Lower lobe of right lung (tissue), 2 donors: Measurements from ENCODE around the gene HES3. TPM values are rescaled to one million over a fixed set of nuclear protein-coding genes. Genes with fewer than 3 reads are reported as not detected.
A peak's percentile ranks its signal among the peaks of the same experiment; 100 is the strongest.

Experiments
- ATAC-seq, 2 donors: fragments of 200-7000 bp; cut with Tn5 transposase; one replicate each; pipeline ENCODE4 v1.9.1; 2020 to 2022; ENCODE audit warnings: mild to moderate bottlenecking in 2 of 2, moderate library complexity in 2 of 2
- DNase-seq: peaks from one replicate; pipeline ENCODE4 v3.0.0-alpha.2; 2020
- H3K27ac ChIP-seq: fragments of 200-600 bp; one replicate; pipeline ENCODE4 v1.8.0; 2022
- H3K27me3 ChIP-seq: fragments of 200-600 bp; one replicate; pipeline ENCODE4 v1.8.0; 2022; ENCODE audit warnings: low read depth
- H3K36me3 ChIP-seq: fragments of 200-600 bp; one replicate; pipeline ENCODE4 v1.8.0; 2022; ENCODE audit warnings: mild to moderate bottlenecking
- H3K4me1 ChIP-seq: fragments of 200-600 bp; one replicate; pipeline ENCODE4 v1.8.0; 2022
- H3K4me3 ChIP-seq: fragments of 200-600 bp; one replicate; pipeline ENCODE4 v1.8.0; 2022; ENCODE audit warnings: mild to moderate bottlenecking
- H3K9me3 ChIP-seq: fragments of 200-600 bp; one replicate; pipeline ENCODE4 v1.8.0; 2022
- CTCF ChIP-seq: fragments of 200-600 bp; IDR thresholded peaks from one replicate; pipeline ENCODE4 v1.8.0; 2022; ENCODE audit warnings: antibody characterized with exemption, mild to moderate bottlenecking
- intact Hi-C: fragments of 100-400 bp; cut with DNase I; formaldehyde crosslinking; loops from one replicate; pipeline ENCODE4 v1.11.0; 2022
- total RNA-seq: library from RNA; stranded (reverse); fragmentation: NEBNext Ultra II Directional; extraction: Animal tissue kit (Norgen Biotek cat#: 25700); gene quantifications from one replicate; pipeline ENCODE4 v1.2.1, GENCODE V29; 2021
- donor health status: DM: no; HTN: yes; CAD: no; lungs with severe emphysema.

Gene HES3
- total RNA-seq, 1 donor from 2014 or later: not detected

DNA sequence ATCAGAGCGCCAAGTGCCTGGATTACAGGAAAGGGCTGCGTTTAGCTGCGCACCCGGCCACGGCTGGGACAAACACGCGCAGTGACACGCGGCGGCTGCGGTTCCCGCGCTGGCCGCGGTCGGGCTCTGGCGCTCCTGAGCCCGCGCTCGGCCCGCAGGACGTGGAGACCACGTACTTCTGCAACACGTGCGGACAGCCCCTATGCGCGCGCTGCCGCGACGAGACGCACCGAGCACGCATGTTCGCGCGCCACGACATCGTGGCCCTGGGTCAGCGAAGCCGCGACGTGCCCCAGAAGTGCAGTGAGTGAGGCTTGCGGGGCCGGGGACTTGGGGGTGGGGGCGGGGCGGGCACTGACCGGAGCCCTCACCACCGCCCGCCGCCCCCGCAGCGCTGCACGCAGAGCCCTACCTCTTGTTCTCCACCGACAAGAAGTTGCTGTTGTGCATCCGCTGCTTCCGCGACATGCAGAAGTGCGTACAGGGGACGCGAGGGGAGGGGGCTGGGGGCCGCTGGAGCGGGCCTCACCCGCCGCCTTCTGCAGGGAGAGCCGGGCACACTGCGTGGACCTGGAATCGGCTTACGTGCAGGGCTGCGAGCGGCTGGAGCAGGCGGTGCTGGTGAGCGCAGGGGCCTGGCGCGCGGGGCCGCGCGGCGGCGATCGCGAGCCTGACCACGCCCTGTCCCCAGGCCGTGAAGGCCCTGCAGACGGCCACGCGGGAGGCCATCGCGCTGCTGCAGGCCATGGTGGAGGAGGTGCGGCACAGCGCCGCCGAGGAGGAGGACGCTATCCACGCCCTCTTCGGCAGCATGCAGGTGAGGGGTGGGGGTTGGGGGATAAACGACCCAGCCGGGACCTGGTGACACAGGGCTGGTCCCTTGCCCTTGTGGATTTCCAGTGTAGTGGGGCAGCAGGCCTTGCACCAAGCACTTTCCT is 35.0 kb upstream of the HES3 start:
- ATAC-seq (peak; percentile 51 to 58), DNase-seq (peak; percentile 65)
- peaks cover 24% of the 10 kb centered on the region for H3K27me3 ChIP-seq
- no peak overlapping the region for H3K27ac ChIP-seq
- TF ChIP-seq CTCF: peak; percentile 46
- no peaks in the 10 kb centered on the region for H3K36me3 ChIP-seq
- no peaks in the 10 kb centered on the region for H3K9me3 ChIP-seq
- peaks cover 37% of the 10 kb centered on the region for H3K4me1 ChIP-seq
- peak overlapping the region; percentile 56 for H3K4me3 ChIP-seq
- intact Hi-C loops: no loop called here

DNA sequence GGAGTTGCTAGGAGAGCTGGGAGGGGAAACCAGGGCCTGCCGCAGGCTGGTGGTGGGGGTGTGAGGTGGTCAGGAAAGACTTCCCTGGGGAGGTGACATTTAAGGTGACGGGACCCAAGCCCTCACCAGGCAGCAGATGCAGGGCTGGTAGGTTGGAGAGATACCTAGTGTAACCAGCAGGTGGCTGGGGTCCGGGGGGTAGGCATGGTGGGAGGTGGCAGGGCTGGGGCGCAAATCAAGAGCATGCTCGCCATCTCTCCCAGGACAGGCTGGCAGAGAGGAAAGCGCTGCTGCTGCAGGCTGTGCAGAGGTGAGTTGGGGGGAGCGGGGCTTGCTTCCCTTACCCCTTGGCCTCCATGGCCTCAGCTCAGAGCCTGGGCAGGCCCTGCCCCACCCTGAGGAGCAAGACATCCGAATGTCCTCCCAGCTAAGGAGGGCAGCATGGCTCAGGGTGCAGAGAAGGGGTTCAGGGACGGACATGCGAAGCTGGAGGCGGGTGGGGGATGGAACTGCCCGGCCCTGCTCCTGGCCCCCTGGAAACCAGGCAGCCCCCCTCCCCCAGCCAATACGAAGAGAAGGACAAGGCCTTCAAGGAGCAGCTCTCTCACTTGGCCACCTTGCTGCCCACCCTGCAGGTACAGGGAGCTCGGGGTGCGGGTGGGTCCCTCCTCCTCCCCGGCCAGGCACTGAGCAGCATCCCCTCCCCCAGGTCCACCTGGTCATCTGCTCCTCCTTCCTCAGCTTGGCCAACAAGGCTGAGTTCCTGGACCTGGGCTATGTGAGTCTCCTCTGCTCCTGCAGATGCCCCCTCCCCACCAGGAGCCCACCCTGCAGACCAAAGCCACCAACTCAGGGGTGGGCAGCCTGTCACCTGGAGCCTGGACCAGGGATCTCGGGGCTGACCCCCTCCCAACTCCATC is 34.1 kb upstream of the HES3 start:
- intact Hi-C loops: no loop called here
- no peaks in the 10 kb centered on the region for H3K36me3 ChIP-seq

DNA sequence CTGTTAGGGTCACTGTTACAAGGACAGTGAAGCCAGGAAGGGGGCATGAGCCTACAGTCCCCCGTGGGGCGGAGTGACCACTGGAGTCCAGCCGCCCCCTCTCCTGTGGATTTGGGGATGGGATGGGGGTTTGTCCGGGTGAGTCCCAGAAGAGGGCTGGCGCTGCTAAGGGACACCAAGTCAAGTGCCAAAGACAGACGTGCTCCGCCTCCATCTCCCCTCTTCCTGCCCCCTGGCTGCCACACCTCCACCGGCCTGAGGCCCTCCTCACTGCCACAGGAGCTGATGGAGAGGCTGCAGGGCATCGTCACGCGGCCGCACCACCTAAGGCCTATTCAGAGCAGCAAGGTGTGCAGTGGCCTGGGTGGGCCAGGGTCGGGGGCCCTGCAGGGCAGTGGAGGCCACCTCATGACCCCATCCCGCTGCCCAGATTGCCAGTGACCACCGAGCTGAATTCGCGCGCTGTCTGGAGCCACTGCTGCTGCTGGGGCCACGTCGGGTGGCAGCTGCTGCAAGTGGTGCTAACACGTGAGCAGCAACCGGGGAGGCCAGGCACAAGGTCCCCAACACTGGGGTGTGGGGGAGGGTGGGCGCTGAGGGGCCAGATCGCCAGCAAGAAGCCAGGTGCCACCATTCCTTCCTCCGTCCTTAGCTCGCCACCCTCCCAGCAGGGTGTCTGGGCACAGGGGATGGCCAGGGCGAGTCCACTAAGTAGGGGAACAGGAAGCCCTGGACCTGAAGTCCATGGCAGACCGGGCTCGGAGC is 33.2 kb upstream of the HES3 start:
- H3K27ac ChIP-seq: no peak overlapping the region
- peaks cover 26% of the 10 kb centered on the region for H3K4me1 ChIP-seq
- no peaks in the 10 kb centered on the region for H3K9me3 ChIP-seq
- no peak for TF ChIP-seq CTCF
- intact Hi-C loops: no loop called here
- no peak overlapping the region for H3K4me3 ChIP-seq
- peaks cover 20% of the 10 kb centered on the region for H3K27me3 ChIP-seq
- ATAC-seq (no peak), DNase-seq (no peak)
- no peaks in the 10 kb centered on the region for H3K36me3 ChIP-seq

More for the DNA sequence above, 34.1 kb upstream of the HES3 start:
- Histone ChIP-seq H3K4me1 (peaks cover 34% of the 10 kb centered on the region), H3K27me3 (peaks cover 24% of the 10 kb centered on the region), H3K9me3 (no peaks in the 10 kb centered on the region), H3K4me3 (peak overlapping the region; percentile 56), H3K27ac (no peak overlapping the region)
- DNase-seq (no peak), ATAC-seq (no peak)
- no peak for TF ChIP-seq CTCF

GRCh38 chr1:6211731-6212130 is 32.2 kb upstream of the HES3 start:
- no peak overlapping the region for H3K27ac ChIP-seq
- H3K36me3 ChIP-seq: no peaks in the 10 kb centered on the region
- no peaks in the 10 kb centered on the region for H3K9me3 ChIP-seq
- intact Hi-C loops: no loop called here
- no peak for ATAC-seq
- no peak overlapping the region for H3K4me3 ChIP-seq
- H3K27me3 ChIP-seq: peaks cover 14% of the 10 kb centered on the region
- DNase-seq: no peak
- TF ChIP-seq CTCF: no peak
- peaks cover 16% of the 10 kb centered on the region for H3K4me1 ChIP-seq
